ENCODE measurements around the gene CHMP1B. TPM values are rescaled to one million over a fixed set of nuclear protein-coding genes. Genes with fewer than 3 reads are reported as not detected.

CHMP1B gene, protein sequence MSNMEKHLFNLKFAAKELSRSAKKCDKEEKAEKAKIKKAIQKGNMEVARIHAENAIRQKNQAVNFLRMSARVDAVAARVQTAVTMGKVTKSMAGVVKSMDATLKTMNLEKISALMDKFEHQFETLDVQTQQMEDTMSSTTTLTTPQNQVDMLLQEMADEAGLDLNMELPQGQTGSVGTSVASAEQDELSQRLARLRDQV
- 72.1 and 76.2 TPM in 2 replicates for total RNA-seq

DNA sequence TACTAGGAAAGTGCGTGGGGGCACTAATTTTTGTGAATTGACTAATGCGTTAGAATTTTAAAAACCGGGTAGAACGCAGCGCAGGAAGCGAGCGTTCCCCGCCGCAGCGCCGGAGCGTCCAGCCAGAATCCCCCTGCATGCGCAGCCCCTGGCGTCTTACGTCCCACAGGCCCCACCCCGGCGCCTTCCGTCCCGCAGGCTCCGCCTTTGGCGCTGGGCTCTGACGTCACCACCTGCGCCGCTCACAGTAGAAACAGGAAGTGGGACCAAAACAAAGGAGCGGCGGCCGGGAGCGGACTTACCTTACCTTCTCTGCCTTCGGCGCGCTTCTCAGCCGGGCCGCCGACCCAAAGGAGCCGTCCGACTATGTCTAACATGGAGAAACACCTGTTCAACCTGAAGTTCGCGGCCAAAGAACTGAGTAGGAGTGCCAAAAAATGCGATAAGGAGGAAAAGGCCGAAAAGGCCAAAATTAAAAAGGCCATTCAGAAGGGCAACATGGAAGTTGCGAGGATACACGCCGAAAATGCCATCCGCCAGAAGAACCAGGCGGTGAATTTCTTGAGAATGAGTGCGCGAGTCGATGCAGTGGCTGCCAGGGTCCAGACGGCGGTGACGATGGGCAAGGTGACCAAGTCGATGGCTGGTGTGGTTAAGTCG is at the start of gene CHMP1B:
Gene CHMP1B (plus strand): TSS at position 268 of the 660 bp plus-strand sequence. CDS start 99 bp downstream, at position 367.

Other genes starting within 250 kb of the CHMP1B start
- not detected in 2 replicates for gene SLC35G4, start 241.8 kb upstream of the CHMP1B start, total RNA-seq
- 0.43 and 0.79 TPM in 2 replicates for gene GNAL, start 162.1 kb upstream of the CHMP1B start, total RNA-seq
- 37.0 and 43.6 TPM in 2 replicates for gene MPPE1, start 56.9 kb downstream of the CHMP1B start, total RNA-seq
- 3.5 and 4.7 TPM in 2 replicates for gene IMPA2, start 130.1 kb downstream of the CHMP1B start, total RNA-seq
- gene ANKRD62, start 242.4 kb downstream of the CHMP1B start, total RNA-seq = not detected in 2 replicates

Measured in placental epithelial cell (primary cell).